AG10803 (cell line): ENCODE measurements around the gene KIF5C.

Experiments
- DNase-seq: peaks from one replicate; pipeline ENCODE4 v3.0.0; 2010; ENCODE audit warnings: low read depth
- H3K4me3 ChIP-seq: 2 replicates; pipeline ENCODE4 v1.5.1; 2011; ENCODE audit warnings: mild to moderate bottlenecking, low read length, control low read depth
- CTCF ChIP-seq: conservative IDR thresholded peaks from 2 replicates; pipeline ENCODE4 v1.5.1; 2011; ENCODE audit warnings: mild to moderate bottlenecking, low read length, control low read depth, inconsistent platforms

Gene KIF5C

GRCh38 chr2:148944536-148944935 is 69.5 kb downstream of the KIF5C start:
- TF ChIP-seq CTCF: no peak
- no peak for DNase-seq
- H3K4me3 ChIP-seq: no peak overlapping the region

DNA sequence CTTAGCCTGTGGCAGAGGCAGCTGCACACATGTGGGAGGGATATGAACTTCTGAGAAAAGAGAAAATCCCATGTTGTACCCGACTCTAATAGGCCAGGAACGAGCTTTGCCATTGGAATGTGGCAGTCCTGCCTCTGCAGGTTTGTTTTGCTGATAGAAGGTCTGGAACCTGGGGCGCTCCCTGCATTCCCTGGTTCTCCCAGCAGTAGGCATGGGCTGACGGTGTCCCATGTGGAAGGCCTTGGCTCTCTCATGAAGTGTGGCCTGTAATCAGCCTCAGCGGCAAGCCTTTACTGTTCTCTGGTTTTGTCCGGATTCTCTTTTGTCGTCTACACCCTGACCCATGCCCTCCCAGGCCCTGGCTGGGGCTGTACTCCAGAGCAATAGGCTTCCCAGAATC is 72.3 kb downstream of the KIF5C start:
- H3K4me3 ChIP-seq: no peak overlapping the region
- TF ChIP-seq CTCF: no peak
- no peak for DNase-seq

- no peak for TF ChIP-seq CTCF
- DNase-seq: no peak
- H3K4me3 ChIP-seq: no peak overlapping the region
Observed at GRCh38 chr2:148948868-148949267, 73.8 kb downstream of the KIF5C start.

GRCh38 chr2:148949348-148949747 is 74.3 kb downstream of the KIF5C start:
- no peak for TF ChIP-seq CTCF
- no peak for DNase-seq
- H3K4me3 ChIP-seq: no peak overlapping the region

- H3K4me3 ChIP-seq: no peak overlapping the region
- DNase-seq: no peak
- no peak for TF ChIP-seq CTCF
Observed at GRCh38 chr2:148952621-148953020, 77.6 kb downstream of the KIF5C start.

GRCh38 chr2:148953426-148953825 is 78.4 kb downstream of the KIF5C start:
- TF ChIP-seq CTCF: no peak

GRCh38 chr2:148954536-148954935 is 79.5 kb downstream of the KIF5C start:
- DNase-seq: no peak
- H3K4me3 ChIP-seq: no peak overlapping the region
- no peak for TF ChIP-seq CTCF

More at GRCh38 chr2:148953426-148953825, 78.4 kb downstream of the KIF5C start:
- DNase-seq: no peak
- no peak overlapping the region for H3K4me3 ChIP-seq
